Activated T-helper 9 cell treated with anti-CD3 and anti-CD28 coated beads, Interleukin-2, amount 50 U/mL, for 16 hours (primary cell): ENCODE measurements around the gene GAREM1.

ENCODE experiments used
- DNase-seq: peaks from one replicate; pipeline ENCODE4 v3.0.0-alpha.2; 2020; ENCODE audit warnings: low read depth

GAREM1 gene

DNA sequence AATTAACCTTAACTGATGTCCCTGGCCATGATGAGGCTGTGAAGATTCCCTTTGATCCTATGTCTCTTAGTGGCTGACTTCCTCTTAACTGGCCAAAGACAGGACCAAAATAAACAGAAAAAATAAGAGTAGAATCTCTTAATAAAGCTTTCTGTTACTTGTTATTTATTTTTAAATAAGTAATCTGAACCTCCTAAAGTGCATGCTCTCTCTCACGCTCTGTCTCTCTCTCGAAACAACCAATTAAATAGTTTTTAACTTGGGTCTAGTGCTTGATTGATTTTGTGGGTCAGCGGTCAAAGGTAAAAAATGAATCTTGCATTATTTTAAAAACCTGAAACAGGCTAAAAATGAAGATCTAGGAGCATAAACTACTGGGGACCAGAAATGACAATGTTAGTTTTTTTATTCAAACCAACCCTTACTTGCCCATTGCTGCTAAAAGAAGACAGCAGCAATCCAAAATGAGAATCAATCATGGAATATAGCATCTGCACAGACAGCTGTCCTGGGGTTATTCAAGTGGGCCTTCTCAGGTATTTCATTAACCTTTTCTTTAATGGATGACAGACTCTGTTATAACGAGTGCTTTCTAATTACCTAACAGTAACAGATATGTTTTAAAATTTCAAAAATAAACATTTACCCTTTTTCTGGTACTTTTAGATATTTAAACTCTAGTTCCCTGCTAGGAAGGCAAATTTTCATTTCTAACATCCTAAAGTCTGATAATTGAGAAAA lies 11.2 kb downstream of the GAREM1 start:
- DNase-seq: no peak

DNA sequence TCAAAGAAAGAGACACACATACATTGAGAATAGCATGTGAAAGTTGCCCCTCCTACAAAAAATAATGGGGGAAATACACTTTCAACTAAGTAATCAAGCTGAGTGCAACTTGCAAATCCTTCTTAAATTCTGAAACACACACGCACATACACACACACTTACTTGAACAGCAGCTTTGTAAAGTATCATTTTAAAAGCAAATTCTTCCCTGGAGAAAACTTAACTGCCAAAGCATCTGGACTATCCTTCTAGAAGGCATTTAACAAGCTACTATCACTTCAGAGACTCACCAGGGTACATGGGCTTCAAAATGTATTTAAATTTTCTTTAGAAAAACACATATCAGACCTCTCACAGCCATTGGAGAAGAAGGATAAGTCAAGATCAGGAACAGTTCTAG lies 15.3 kb downstream of the GAREM1 start:
- no peak for DNase-seq

DNA sequence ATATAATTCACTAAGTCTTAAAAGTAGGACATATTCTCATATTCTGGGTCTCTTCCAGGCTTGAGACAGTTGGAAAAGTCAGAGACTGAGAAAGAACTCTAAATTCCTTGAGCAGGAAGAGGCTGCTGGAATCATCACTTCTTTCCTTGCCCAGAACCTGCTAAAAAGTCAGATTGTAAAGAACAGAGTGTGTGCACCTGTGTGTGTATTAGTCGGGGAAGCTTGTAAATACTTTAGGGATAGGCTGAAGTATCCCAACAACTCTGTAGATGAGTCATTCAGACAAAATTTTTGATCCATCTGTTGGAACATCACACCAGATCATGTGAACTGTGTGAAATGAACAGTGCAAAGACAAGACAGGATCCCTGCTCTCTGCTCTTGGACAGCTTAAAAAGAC lies 16.1 kb downstream of the GAREM1 start:
- no peak for DNase-seq

DNA sequence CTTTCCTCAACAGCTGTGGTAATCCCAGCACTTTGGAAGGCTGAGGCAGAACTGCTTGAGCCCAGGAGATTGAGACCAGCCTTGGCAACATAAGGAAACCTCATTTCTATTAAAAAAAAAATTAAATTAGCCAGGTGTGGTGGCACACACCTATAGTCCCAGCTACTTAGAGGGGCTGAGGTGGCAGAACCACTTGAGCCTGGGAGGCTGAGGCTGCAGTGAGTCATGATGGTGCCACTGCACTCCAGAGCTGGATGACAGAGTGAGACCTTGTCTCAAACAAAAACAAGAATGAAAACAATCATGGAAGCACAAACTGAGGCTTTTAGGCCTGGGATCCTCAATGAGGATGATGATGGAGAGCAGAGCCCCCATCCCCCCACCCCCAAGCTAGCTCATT lies 19.8 kb downstream of the GAREM1 start:
- DNase-seq: no peak

DNA sequence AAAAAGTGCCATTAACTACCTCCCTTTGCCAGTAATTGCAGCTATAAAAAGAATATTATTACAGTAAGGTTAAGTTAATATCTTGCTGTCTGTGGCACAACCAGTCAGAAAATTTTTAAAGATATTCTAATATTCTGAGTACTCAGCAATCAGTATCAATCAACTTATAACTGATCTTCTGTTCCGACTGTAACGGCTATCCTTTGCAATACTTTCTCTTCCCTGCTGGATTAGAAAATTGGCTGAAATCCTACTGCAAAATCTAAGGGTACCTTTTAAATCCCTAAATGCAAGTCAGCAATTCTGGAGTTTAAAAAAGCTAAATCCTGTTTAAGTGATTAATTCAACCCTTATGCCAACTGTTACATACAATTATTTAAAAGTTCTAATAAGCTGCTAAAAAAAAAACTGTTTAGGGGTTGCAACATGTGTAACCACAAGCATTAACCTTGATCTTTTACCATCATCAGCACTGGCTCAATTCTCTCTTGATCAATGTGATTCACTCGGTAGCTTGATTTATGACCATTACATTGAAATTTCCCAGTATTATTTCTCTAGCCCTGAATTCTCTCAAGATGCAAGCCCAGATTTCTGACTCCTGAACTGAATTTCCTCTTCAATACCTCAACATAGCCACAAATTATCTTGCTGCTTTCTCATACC lies 20.5 kb downstream of the GAREM1 start:
- DNase-seq: no peak

DNA sequence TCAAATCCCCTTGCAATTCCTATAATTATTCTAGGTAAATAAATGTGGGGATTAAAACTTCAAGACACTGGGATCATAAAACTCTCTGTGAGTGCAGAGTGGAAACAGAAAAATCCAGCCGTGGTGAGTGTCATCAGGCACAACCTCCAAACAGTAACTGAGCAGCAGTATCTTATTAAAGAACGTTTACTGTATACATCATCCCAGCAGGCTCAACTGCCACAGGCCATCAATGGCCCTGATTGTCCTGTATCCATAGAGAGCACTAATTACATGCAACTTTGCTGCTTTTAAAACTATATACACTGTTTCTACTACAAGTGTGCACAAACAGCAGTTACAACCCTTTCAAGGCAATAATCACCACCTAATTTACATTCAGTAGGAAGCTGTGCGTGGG lies 23.9 kb downstream of the GAREM1 start:
- DNase-seq: no peak

DNA sequence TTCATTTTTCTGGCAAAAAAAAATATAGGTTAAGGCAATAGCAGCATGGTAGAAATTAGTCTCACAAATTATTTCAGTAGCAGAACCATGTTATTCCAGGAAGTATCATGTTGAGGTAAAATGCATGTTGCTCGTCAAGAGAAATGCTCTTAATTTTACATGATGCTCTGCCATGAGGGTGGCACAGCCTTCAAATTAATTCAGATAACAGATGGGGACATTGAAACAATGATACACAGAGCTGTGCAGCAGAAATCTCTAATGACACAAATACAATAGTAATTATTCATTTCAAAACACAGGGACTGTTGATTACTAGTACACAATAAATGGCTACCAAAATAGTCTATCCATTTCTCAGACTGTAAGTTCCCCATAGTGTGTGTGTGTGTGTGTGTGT lies 24.8 kb downstream of the GAREM1 start:
- DNase-seq: no peak

DNA sequence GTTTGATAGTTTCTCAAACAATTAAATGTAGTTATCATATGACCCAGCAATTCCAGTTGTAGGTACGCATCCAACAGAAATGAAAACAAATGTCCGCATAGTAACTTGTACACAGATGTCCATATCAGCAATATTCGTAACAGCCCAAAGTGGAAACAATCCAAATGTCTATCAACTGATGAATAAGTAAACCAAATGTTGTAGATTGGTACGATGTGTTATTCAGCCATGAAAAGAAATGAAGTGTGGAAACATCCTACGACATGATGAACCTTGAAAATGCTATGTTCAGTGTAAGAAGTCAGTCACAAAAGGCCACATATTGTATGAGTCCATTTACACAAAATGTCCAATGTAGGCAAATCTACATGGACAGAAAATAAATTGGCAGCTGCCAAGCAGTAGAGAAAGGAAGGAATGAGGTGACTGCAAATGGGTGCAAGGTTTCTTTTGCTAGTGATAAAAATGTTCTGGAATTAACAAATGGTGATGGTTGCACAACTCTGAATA lies 26.9 kb downstream of the GAREM1 start:
- DNase-seq: no peak

DNA sequence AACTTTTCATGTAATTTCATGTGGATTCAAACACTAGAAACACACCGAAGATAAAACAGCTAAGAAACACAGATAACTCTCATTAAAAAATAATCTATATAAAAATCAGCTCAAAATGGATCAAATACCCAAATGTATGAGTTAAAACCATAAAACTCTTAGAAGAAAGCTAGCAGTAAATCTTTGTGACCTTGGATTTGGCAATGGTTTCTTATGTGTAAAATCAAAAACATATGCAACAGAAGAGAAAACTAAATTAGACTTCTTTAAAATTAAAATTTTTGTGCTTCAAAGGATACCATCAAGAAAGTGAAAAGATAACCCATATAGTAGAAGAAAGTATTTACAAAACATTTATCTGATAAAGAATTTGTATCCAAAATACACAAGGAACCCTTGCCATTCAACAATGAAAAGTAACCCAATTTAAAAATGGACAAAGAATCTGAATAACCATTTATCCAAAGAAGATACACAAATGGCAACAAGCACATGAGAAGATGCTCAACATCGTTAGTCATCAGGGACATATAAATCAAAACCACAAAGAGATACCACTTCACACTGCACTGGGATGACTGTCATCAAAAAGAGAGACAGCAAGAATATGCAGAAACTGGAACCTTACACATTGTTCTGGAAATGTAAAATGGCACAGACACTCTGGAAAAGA lies 27.5 kb downstream of the GAREM1 start:
- no peak for DNase-seq

DNA sequence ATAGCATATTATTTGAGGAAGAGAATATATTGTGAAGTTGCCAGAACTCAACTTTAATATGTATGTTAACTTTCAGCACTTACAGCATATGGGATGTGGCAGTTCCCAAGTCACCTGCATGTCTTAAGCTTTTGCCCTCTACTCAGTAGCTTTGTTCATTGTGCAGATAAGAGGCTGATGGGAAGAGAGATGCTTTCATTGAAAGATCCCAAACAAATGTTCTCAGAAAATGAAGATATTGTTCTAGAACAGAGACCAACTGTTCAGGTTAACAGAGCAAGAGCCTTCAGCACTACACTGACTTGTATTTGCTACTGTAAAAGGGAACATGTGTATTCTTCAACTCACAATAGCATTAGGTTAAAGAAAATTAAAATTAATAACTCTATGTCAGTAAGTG lies 28.1 kb downstream of the GAREM1 start:
- no peak for DNase-seq

DNA sequence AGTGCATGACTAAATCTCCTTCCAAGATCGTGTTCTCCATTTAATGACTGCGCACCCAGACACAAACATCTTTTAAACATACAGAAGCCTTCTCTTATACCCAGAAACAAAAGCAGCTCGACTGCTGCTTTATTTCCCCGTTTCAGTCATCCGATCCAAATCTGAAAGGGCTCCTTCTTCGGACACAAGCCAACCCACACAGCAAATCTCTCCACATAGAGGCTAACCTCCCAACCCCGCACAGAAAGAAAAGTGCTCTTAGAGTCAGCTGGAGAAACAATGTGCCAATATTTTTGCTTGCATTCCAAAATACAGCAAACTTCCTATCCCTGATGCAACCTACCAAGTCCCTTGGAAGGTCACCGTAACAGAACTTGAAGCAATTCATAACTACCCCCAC lies 29.1 kb downstream of the GAREM1 start:
- no peak for DNase-seq

DNA sequence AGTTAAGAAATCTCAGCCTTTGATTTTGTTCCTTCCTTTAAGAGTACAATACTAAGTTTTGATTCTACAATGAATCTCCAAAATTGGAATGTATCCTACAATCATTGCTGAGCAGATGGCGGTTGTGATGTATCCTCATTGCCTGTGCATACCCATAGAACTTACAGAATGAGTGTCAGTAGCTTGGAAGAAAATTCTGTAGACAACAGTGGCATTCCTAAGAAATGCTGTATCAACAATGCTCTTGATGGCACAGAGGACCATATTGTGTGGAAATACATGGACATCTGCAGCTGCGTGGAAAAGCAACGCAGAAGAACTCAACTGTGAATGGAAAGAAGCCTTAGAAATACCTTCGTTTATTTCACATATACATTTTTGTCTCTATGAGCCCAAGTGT lies 30.2 kb downstream of the GAREM1 start:
- DNase-seq: no peak

DNA sequence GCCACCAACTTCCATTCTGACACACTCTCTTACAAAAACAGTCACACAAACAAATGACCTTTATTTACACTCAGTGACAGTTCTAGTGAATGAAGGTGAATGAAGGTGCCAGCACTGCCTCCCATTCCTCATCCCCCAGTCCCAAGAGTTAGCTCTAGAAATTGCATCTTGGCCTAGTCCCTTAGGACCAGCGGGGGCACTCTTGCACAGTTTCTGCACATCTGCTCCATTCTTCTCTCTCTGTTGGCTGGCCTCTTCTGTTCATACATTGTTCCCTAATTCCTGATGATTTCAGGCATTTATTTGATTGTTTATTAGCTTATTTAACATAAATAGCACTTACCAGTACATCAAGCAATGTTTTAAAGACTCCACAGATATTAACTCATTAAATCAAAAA lies 30.9 kb downstream of the GAREM1 start:
- no peak for DNase-seq

DNA sequence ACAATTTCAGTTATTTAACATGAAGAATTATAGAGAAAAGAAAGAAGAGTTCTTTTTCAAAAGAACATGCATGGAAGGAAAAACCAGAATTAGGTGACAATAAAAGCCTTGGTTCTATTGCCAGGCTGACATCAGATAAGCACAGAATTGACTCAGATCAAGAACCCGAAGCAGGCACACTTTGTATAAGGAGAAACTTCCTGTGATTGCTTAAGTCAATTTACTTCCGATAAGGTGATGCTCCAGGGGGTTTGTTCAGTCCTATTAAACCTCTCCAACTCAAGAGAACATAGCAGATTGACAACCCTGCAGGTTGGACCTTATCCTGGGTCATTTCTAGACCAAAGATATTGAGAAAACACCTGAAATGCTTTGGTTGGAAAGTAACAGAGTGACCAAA lies 31.4 kb downstream of the GAREM1 start:
- DNase-seq: no peak

DNA sequence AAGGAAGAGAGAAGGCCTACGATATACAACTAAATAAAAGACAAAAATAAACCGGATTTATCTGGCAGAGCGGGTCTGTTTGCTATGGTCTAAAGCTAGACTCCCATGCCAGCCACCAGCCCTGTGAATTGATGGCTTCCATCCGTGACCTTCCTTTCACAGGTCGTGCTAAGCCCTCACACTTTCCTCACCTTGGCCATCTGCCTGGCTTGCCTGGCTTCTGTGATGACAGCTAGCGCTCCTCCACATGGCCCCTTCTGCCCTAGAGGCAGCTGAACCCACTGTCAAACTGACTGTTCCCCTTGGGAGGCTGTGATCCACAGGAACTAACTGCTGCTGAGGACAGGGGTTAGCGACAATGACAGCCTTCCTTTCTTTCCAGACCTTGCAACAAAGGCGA lies 32.5 kb downstream of the GAREM1 start:
- no peak for DNase-seq

DNA sequence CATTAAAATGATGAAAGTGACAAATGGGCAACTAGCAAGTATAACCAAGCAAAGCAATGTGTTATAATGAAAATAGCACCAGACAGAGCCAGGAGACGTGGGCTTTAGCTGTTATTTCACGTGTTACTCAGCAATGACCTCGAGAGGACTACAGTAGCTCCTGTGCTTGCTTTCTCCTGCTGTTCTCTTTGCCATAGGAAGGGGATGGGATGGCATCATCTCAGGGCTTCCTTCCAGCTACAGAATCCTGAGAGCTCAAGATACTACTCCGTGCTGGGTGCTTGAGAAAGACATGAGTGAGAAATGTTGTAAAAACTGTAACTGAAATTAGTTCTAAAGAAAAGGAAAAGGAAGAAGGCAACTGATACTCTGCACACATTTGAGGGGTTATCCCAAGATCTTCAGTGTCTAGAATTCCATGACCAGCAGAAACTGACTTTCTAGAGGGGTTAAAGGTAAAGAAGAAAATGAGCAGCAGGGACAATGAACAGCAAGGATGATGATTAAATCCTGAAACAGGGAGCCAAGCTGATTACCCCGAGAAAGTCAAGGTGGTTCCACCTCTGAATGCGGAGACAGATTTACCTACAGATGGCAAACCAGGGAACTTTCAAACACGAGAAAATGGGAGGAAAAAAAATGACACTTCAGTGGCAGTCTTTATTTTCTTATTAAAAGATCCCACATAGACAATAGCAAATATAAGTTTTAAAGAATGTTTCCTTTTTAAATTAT lies 33.4 kb downstream of the GAREM1 start:
- no peak for DNase-seq

DNA sequence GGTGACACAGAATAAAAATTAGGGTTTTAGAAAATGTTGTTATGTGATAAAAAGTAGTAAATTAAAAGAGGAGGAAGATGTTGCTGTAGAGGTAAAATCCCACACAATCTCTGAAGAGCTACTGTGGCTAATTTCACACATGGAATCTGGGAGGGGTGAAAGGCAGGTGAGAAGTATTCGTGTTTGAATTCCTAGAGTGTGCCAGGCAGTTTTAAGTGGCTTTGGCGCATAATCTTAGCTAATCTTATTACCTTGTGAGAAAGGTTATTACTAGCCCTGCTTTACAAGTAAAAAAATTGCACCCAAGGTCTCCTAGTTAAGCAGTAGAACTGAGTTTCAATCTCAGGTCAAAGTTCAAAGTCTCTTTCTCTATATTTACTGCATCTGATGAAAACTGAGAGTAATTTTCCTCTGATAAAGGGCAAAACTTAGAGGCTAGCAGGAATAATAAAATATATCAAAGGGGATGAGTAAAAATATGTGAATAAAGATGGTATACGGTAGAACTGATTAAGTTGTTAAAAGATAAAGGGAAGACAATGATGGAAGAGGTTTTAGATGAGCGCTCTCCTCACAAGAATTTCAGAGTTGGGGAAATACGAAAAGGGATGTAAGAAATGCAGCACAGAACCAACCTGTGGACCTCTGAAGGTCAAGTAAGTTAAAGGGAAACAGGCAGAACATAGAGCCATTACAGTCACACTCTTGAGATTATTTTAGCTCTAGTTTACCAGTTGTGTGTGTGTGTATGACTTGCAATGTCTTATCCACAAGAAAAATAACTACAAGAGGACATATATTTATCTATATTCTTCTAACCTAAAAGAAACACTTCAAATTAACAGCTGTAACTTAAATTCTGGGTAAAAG lies 34.8 kb downstream of the GAREM1 start:
- no peak for DNase-seq

DNA sequence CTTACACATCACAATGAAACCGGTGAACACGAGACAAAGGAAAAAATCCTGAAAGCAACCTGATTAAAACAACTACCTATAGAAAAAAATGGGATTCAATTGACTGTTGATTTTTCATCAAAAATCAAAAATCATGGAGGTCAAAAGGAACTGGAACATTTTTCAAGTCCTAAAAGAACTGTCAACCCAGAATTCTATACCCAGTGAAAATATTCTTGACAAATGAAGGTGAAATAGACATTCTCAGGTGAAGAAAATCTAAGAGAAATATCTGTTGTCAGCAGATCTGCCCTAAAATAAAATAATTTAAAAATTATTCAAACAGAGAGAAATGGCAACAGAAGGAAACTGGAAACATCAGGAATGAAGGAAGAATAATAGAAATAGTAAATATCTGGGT lies 38.9 kb downstream of the GAREM1 start:
- no peak for DNase-seq

DNA sequence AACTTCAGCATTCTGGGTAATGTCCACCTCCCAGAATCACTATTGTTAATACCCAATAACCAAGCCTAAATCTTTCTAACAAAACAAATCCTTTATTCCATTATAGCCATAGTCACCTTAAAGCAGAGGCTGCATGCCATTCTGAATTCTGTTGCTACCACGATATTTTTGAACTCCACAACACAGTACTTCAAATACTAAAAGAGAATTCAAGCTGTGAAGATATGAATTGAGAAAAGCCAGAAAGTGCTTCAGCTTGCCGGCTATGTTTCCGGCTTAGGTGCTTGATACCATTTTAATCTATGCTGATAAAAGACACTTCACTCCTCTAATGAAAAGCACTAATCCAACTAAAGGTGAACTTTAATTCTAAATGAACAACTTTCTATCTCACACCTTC lies 41.3 kb downstream of the GAREM1 start:
- DNase-seq: no peak

DNA sequence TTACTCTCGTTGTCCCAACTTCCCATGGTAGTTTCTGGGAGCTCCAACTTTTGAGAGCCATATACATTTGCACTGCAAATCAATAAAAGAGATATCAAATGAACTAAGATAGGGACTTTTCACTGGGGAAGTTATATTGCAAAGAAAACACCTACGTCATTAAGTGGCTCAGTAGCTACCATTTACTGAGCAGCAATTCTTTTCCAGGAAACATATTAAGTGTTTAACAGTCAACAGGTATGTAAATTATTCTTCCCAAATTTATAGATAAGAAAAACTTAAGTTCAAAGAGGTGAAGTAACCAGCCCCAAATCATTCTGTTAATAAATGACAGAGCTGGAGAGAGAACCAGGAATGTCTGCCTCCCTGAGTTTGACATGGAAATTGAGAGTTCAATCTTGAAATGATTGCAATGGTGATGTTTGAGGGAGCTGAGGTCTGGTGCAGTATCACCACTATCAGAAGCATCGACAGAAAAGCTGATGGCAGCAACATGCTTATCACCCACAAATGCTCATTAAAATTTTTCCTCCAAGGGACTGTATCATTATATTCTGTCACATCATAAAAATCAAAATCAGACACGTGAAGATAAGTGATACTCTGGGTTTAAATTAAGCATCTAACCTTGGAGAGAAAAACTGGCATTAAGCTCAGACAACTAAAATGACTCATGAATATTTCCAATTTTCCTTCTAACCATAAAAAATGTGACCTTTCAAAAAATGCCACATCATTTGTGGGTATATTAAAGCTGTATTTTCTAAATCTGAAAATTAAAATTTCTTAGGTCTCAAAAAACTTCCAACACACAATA lies 43.4 kb downstream of the GAREM1 start:
- no peak for DNase-seq

DNA sequence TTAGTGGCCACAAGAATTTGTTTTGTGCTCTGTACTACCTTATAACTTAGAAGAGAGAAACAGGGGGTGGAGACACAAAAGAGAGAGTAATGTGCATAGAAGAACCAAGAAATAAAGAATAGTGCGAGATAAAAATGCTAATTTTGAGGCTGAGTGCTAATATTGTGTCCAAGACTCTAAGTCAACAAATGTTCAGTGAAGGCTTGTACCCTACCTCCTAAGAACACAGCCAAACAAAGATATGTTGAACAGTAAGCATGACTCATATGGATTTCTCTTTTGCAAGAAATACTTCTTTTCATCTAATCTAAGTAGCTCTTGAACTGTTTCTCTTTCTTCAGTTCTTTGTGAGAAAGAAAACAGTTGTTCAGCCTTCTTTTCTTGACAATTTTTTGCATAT lies 45.2 kb downstream of the GAREM1 start:
- DNase-seq: no peak
